G401 (cell line): ENCODE data around the gene BBLN. TPM values are rescaled to one million over a fixed set of nuclear protein-coding genes. Genes with fewer than 3 reads are reported as not detected.

Experiments used
- DNase-seq: peaks from one replicate; pipeline ENCODE4 v3.0.0-alpha.2; 2015; ENCODE audit warnings: low spot score
- in situ Hi-C: cut with HindIII; loops from 2 replicates; pipeline ENCODE4 v1.10.0; 2016; ENCODE audit warnings: low sequenced_read_pairs, mixed read lengths
- total RNA-seq: library from RNA; depleted of rRNA; stranded (reverse); fragments of >200 nt; shearing (Covaris generic); gene quantifications from 2 replicates; pipeline ENCODE4 v1.2.3, GENCODE V29; 2014

Gene BBLN
- total RNA-seq, 1 experiment from 2014 or later, result 125 TPM

GRCh38 chr9:128155736-128156500 lies 4.1 kb upstream of the BBLN start:
- no peak for DNase-seq
- in situ Hi-C loops, result no loop called here

- no peak for DNase-seq
- in situ Hi-C loops, result no loop called here
Measured at GRCh38 chr9:128159522-128159783, 612 bp upstream of the BBLN start.

- peak; percentile 33 for DNase-seq
Measured at GRCh38 chr9:128160603-128160987, 530 bp downstream of the BBLN start.

DNA sequence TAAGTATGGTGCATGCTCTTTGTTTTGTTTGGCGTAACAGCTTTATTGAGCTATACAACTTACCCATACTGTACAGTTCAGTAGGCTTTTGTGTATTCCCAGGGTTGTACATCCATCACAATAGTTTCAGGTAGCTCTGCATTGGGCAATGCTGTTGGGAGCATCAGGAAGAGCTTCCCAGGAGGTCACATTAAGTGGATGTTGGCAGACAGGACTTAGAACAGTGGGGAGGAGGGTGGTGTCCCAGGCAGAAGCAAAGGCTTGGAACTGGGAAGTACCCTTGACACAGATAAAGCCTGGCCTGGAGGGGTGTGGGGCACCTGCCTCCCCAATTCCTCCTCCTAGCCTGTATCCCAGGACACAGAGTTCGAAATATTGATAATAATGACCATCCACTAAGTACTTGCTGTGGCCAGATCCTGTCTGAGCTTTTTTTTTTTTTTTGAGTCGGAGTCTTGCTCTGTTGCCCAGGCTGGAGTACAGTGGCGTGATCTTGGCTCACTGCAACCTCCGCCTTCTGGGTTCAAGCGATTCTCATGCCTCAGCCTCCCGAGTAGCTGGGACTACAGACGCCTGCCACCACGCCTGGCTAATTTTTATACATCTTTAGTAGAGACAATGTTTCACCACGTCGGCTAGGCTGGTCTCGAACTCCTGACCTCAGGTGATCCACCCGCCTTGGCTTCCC lies 1.3 kb downstream of the BBLN start:
- in situ Hi-C loops, result no loop called here
- DNase-seq, result peak; percentile 39

More at GRCh38 chr9:128160603-128160987, 530 bp downstream of the BBLN start:
- in situ Hi-C loops, result no loop called here

GRCh38 chr9:128162215-128163026 lies 2.4 kb downstream of the BBLN start:
- DNase-seq, result peak; percentile 32
- in situ Hi-C loops, result no loop called here

- in situ Hi-C loops, result no loop called here
Measured at GRCh38 chr9:128163027-128163515, 3.0 kb downstream of the BBLN start.

DNA sequence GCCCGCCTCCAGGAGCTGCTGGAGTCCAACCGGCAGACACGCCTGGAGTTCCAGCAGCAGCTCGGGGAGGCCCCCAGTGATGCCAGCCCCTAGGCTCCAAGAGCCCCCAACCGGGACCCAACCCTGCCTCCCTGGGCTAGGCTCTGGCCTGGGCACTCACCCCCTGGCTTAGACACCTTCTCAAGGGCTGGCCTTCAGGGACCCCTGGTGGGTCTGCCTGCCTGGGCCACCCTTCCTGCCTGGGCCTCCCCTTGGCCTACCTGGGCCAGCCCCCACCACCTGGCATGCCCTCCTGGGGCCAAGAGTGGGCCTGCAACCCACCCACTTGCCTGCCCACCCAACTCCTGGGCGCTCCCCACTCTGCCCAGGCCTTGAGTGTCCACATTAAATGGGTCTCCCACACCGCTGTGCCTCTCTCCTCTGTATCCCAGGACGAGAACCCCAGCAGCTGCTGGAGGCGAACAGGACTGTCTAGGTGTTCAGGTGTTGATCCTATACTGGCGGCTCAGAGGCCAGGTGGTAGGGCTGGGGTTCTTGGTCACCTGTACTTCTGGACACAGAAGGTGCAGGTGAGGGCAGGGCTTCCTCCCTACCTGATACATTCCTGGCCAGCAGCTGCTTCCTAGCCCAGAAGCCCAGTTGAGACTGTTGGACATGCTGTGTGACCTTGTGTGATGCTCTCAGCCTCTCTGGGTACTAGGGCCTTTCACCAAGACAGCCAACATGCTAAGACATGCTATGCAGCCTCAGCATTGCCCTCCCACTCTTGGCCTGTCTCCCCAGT lies 3.6 kb downstream of the BBLN start:
- in situ Hi-C loops, result no loop called here
- no peak for DNase-seq

More at GRCh38 chr9:128163027-128163515, 3.0 kb downstream of the BBLN start:
- DNase-seq, result no peak

- in situ Hi-C loops, result no loop called here
- DNase-seq, result no peak
Measured at GRCh38 chr9:128164307-128164885, 4.3 kb downstream of the BBLN start.

GRCh38 chr9:128166169-128166568 lies 6.1 kb downstream of the BBLN start:
- in situ Hi-C loops, result no loop called here
- no peak for DNase-seq

GRCh38 chr9:128167209-128167608 lies 7.1 kb downstream of the BBLN start:
- in situ Hi-C loops, result no loop called here
- no peak for DNase-seq

DNA sequence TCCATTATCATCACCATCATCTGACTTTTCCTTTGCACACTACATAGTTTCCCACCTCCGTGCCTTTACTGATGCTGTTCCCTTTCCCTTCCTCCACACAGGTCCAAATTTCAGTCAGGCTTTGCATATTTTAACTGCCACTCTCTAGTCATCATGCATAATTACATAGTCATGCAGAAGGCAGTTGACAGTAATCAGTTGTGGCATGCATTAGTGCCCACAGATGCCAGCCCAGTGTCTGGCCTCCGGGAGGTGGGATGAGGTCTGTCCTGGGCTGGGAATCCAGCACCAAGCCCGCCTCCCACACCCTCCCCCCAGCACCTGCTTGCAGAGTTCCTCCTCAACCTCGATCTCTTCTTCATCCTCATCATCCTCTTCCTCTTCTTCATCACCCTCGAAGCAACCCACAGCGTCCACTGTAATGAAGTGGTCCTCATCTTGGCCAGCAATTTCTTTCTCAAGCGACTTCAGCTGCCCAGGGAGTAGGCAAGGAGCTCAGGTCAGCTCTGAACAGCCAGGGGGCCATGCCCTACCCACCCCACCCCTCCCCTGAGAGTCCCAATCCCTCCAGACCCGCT lies 8.8 kb downstream of the BBLN start:
- DNase-seq, result peak; percentile 82
- in situ Hi-C loops, result no loop called here

- in situ Hi-C loops, result no loop called here
Measured at GRCh38 chr9:128169492-128169891, 9.4 kb downstream of the BBLN start.

DNA sequence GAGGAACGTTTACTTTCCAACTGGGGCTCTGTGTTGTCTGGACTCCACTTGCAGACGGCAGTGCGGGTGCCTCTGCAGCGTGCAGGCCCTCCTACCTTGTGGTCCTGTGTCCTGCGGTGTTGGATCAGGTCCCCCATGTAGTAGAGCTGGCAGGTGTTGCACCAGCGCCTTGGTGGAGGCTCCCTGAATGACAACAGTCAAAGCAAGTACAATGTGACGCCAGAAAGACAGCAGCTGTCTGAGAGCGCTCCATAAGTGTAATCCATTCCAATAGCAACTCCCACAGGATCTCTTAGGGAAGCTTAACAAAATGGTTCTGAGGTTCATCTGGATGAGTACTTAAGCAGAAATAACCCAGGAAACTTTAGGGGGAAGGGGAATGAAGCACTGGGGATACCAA lies 9.9 kb downstream of the BBLN start:
- DNase-seq, result no peak
- in situ Hi-C loops, result no loop called here

More at GRCh38 chr9:128169492-128169891, 9.4 kb downstream of the BBLN start:
- peak; percentile 43 for DNase-seq

- no peak for DNase-seq
- in situ Hi-C loops, result no loop called here
Measured at GRCh38 chr9:128174062-128174461, 14.0 kb downstream of the BBLN start.

- DNase-seq, result no peak
Measured at GRCh38 chr9:128175102-128175563, 15.1 kb downstream of the BBLN start.

GRCh38 chr9:128175726-128176125 lies 15.7 kb downstream of the BBLN start:
- in situ Hi-C loops, result no loop called here
- DNase-seq, result no peak

More at GRCh38 chr9:128175102-128175563, 15.1 kb downstream of the BBLN start:
- in situ Hi-C loops, result no loop called here

- DNase-seq, result no peak
- in situ Hi-C loops, result no loop called here
Measured at GRCh38 chr9:128178806-128179431, 18.9 kb downstream of the BBLN start.

GRCh38 chr9:128180001-128180400 lies 19.9 kb downstream of the BBLN start:
- in situ Hi-C loops, result no loop called here
- DNase-seq, result no peak
